Caco-2 (cell line): ENCODE measurements around the gene RTTN. TPM values are rescaled to one million over a fixed set of nuclear protein-coding genes. Genes with fewer than 3 reads are reported as not detected.

Experiments used
- BruUV-seq: library from RNA; stranded (reverse); fragments of 400-500 nt; replicated peaks from 2 replicates; lab custom pipeline; 2021; lab: Mats Ljungman, UMichigan
- CTCF ChIA-PET: fragments of 300-600 bp; sonication (Branson Sonifier 250); formaldehyde crosslinking; loops from one replicate; lab custom pipeline; 2022; ENCODE audit warnings: antibody characterized with exemption; lab: Charles Lee
- POLR2A ChIA-PET: fragments of 300-600 bp; sonication (Branson Sonifier 250); formaldehyde crosslinking; loops from one replicate; lab custom pipeline; 2022; ENCODE audit warnings: antibody characterized with exemption; lab: Charles Lee
- DNase-seq, 2 experiments: peaks; one replicate each; pipeline versions ENCODE4 v3.0.0 to v3.0.0-alpha.2; 2020 to 2022
- H3K27me3 ChIP-seq: replicated peaks from 2 replicates; pipeline ENCODE4 v1.6.0; 2011; ENCODE audit warnings: low read length; ENCODE audit not compliant: control insufficient read depth, insufficient read depth
- H3K36me3 ChIP-seq: 2 replicates; pipeline ENCODE4 v1.5.1; 2011; ENCODE audit warnings: low read length; ENCODE audit not compliant: control insufficient read depth, insufficient read depth
- H3K4me1 ChIP-seq: fragments of 250-450 bp; sonication (Bioruptor Pico); 2 replicates; pipeline ENCODE4 v1.5.1; 2020; ENCODE audit warnings: mild to moderate bottlenecking
- H3K4me3 ChIP-seq: 2 replicates; pipeline ENCODE4 v1.5.1; 2011; ENCODE audit warnings: low read depth, mild to moderate bottlenecking, control low read depth, low read length
- H3K9me3 ChIP-seq: fragments of 250-450 bp; sonication (Bioruptor Pico); 2 replicates; pipeline ENCODE4 v1.5.1; 2020; ENCODE audit warnings: mild to moderate bottlenecking, moderate library complexity
- H3K27ac Mint-ChIP-seq: one replicate; pipeline ENCODE4 v1.8.0; 2022; ENCODE audit warnings: mixed read lengths; ENCODE audit not compliant: unreplicated experiment
- H3K27me3 Mint-ChIP-seq: one replicate; pipeline ENCODE4 v1.8.0; 2022; ENCODE audit warnings: mixed read lengths; ENCODE audit not compliant: insufficient read depth, unreplicated experiment
- H3K36me3 Mint-ChIP-seq: one replicate; pipeline ENCODE4 v1.8.0; 2022; ENCODE audit warnings: mild to moderate bottlenecking, mixed read lengths; ENCODE audit not compliant: insufficient read depth, unreplicated experiment
- H3K4me1 Mint-ChIP-seq: one replicate; pipeline ENCODE4 v1.8.0; 2022; ENCODE audit warnings: low read depth, mixed read lengths; ENCODE audit not compliant: unreplicated experiment
- H3K4me3 Mint-ChIP-seq: one replicate; pipeline ENCODE4 v1.8.0; 2022; ENCODE audit warnings: mild to moderate bottlenecking, moderate library complexity, mixed read lengths; ENCODE audit not compliant: unreplicated experiment
- H3K9me3 Mint-ChIP-seq: one replicate; pipeline ENCODE4 v1.8.0; 2022; ENCODE audit warnings: mixed read lengths; ENCODE audit not compliant: unreplicated experiment
- CTCF ChIP-seq, 2 experiments: fragments of 200-600 bp in 1 of 2; IDR thresholded peaks; 1 replicate in 1 of 2; 2 replicates in 1 of 2; pipeline versions ENCODE4 v1.5.1 to v1.8.0; 2011 to 2022; ENCODE audit warnings: antibody characterized with exemption in 1 of 2, control low read depth in 1 of 2, inconsistent platforms in 1 of 2, low read depth in 1 of 2, low read length in 1 of 2, mild to moderate bottlenecking in 1 of 2, moderate library complexity in 1 of 2; ENCODE audit not compliant: insufficient read depth in 1 of 2, severe bottlenecking in 1 of 2, unreplicated experiment in 1 of 2
- intact Hi-C: fragments of 100-400 bp; cut with micrococcal nuclease; formaldehyde crosslinking; loops from one replicate; pipeline ENCODE4 v1.10.0; 2022; ENCODE audit not compliant: unreplicated experiment
- total RNA-seq: library from RNA; stranded (reverse); gene quantifications from 2 replicates; pipeline ENCODE4 v1.2.3, GENCODE V29; 2022

RTTN gene
- total RNA-seq, 1 experiment from 2014 or later: 14.6 TPM

- Histone ChIP-seq H3K27me3 (no peaks in the 10 kb centered on the region), H3K36me3 (no peaks in the 10 kb centered on the region), H3K4me1 (peaks cover 17% of the 10 kb centered on the region; the same call in 1 of the 2 replicates), H3K4me3 (no peak overlapping the region), H3K9me3 (no peaks in the 10 kb centered on the region)
- ChIA-PET CTCF (interaction anchor here (1.6 kb wide), 1 partner anchor 240 kb away, joined by 10 read pairs; no protein-coding TSS in a partner anchor), POLR2A (no interaction called here)
- Mint-ChIP-seq H3K27ac (no peak overlapping the region), H3K27me3 (no peaks in the 10 kb centered on the region), H3K9me3 (no peaks in the 10 kb centered on the region), H3K36me3 (peaks cover 32% of the 10 kb centered on the region), H3K4me3 (no peak overlapping the region), H3K4me1 (peaks cover 12% of the 10 kb centered on the region)
- TF ChIP-seq CTCF (IDR thresholded peaks at IDR 0.05; ENCODE audit: insufficient read depth in 1 of 2, low read depth in 1 of 2, low read length in 1 of 2, severe bottlenecking in 1 of 2, unreplicated experiment in 1 of 2): no peak
- intact Hi-C loops: no loop called here
- no peak for DNase-seq
- BruUV-seq: no TSS peak
These were observed 11.1 kb downstream of the RTTN start for GRCh38 chr18:70194227-70194890.

DNA sequence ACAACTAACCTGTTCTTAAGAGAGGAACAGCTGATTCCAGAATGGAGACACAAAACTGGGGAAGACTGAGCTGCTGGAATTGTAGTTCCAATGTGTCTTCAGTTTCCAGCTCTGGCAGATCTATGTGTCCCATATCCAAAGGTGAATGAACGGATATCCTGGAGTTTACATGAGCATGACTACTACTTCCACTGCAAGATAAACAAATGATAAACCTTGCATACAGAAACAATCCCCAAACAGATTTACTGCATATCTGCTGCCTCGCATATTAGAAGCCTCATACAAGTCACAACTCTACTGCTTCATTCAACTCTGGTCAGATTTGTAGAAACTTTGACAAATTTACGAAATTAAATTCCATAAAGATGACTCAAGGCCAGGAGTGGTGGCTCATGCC lies 15.0 kb downstream of the RTTN start:
- H3K36me3 ChIP-seq: no peaks in the 10 kb centered on the region
- BruUV-seq: no TSS peak
- Mint-ChIP-seq H3K27ac (no peak overlapping the region), H3K4me1 (peaks cover 7% of the 10 kb centered on the region), H3K27me3 (no peaks in the 10 kb centered on the region), H3K4me3 (no peak overlapping the region), H3K9me3 (no peaks in the 10 kb centered on the region), H3K36me3 (peaks cover 32% of the 10 kb centered on the region)
- no peak overlapping the region for H3K4me3 ChIP-seq
- ChIA-PET POLR2A (no interaction called here), CTCF (no interaction called here)
- H3K9me3 ChIP-seq: no peaks in the 10 kb centered on the region
- intact Hi-C loops: no loop called here
- no peaks in the 10 kb centered on the region for H3K27me3 ChIP-seq
- no peak for TF ChIP-seq CTCF (IDR thresholded peaks at IDR 0.05; ENCODE audit: insufficient read depth in 1 of 2, low read depth in 1 of 2, low read length in 1 of 2, severe bottlenecking in 1 of 2, unreplicated experiment in 1 of 2)
- DNase-seq: no peak
- 0 out of 2 replicates have a peak, but pooled peaks cover 2% of the 10 kb centered on the region for H3K4me1 ChIP-seq

- POLR2A ChIA-PET: no interaction called here
- no peak for DNase-seq
These were observed 17.4 kb downstream of the RTTN start for GRCh38 chr18:70188113-70188512.

More at GRCh38 chr18:70188113-70188512, 17.4 kb downstream of the RTTN start:
- H3K4me3 Mint-ChIP-seq: no peak overlapping the region
- H3K27ac Mint-ChIP-seq: no peak overlapping the region
- H3K4me3 ChIP-seq: no peak overlapping the region
- H3K9me3 Mint-ChIP-seq: no peaks in the 10 kb centered on the region
- intact Hi-C loops: no loop called here
- H3K36me3 ChIP-seq: no peaks in the 10 kb centered on the region
- H3K27me3 ChIP-seq: no peaks in the 10 kb centered on the region
- no peaks in the 10 kb centered on the region for H3K9me3 ChIP-seq
- peaks cover 2% of the 10 kb centered on the region; the same call in 1 of the 2 replicates for H3K4me1 ChIP-seq
- no TSS peak for BruUV-seq
- H3K27me3 Mint-ChIP-seq: no peaks in the 10 kb centered on the region
- no peak for TF ChIP-seq CTCF (IDR thresholded peaks at IDR 0.05; ENCODE audit: insufficient read depth in 1 of 2, low read depth in 1 of 2, low read length in 1 of 2, severe bottlenecking in 1 of 2, unreplicated experiment in 1 of 2)
- peaks cover 3% of the 10 kb centered on the region for H3K4me1 Mint-ChIP-seq
- CTCF ChIA-PET: no interaction called here
- peaks cover 29% of the 10 kb centered on the region for H3K36me3 Mint-ChIP-seq
